SK-N-SH (cell line): ENCODE results near the gene CPNE8. TPM values are rescaled to one million over a fixed set of nuclear protein-coding genes. Genes with fewer than 3 reads are reported as not detected.
"Not testable (repeated sequence)": the region's sequence is repeated elsewhere in the genome, so short reads cannot be mapped to it uniquely, and the experiment has no call there.

Source experiments
- CTCF ChIA-PET: fragments of 300-600, 350-600 bp; formaldehyde crosslinking; extraction: SDS; loops from one replicate; lab custom pipeline; 2021; lab: Yijun Ruan, JAX
- POLR2A ChIA-PET: fragments of 350-600 bp; sonication (Branson Sonifier 250); formaldehyde crosslinking; extraction: SDS; loops from one replicate; lab custom pipeline; 2020; ENCODE audit warnings: antibody characterized with exemption, inconsistent platforms; lab: Yijun Ruan, JAX
- DNase-seq: peaks from one replicate; pipeline ENCODE4 v3.0.0; 2012
- H2AFZ ChIP-seq: fragments of 200-600 bp; sonication (generic); 2 replicates; pipeline ENCODE4 v1.8.1; 2016; ENCODE audit warnings: antibody characterized with exemption, mild to moderate bottlenecking, low read depth
- H3F3A ChIP-seq: fragments of 200-600 bp; sonication (generic); replicated peaks from 2 replicates; pipeline ENCODE3; 2016; ENCODE audit warnings: antibody characterized with exemption, mild to moderate bottlenecking; ENCODE audit not compliant: insufficient read depth
- H3K27ac ChIP-seq, 2 experiments: fragments of 200-500 bp in 1 of 2; fragments of 200-600 bp in 1 of 2; sonication (Bioruptor generic) in 1 of 2; sonication (generic), shearing (Covaris generic) in 1 of 2; 2 replicates each; pipeline versions ENCODE4 v1.5.1 to v1.6.1; 2014 to 2016; ENCODE audit warnings: low read depth in 2 of 2, inconsistent platforms in 1 of 2, low read length in 1 of 2, mild to moderate bottlenecking in 1 of 2, mixed read lengths in 1 of 2
- H3K27me3 ChIP-seq: fragments of 200-600 bp; sonication (generic), shearing (Covaris generic); 2 replicates; pipeline ENCODE4 v1.6.1; 2016; ENCODE audit warnings: mixed run types; ENCODE audit not compliant: insufficient read depth
- H3K36me3 ChIP-seq, 2 experiments: fragments of 200-500 bp in 1 of 2; fragments of 200-600 bp in 1 of 2; sonication (Bioruptor generic) in 1 of 2; sonication (generic) in 1 of 2; replicated peaks in 1 of 2; 2 replicates each; pipeline versions ENCODE3 to v1.5.1; 2014 to 2016; ENCODE audit warnings: low read length in 1 of 2, mild to moderate bottlenecking in 1 of 2; ENCODE audit not compliant: insufficient read depth in 2 of 2, control insufficient read depth in 1 of 2
- H3K4me1 ChIP-seq, 2 experiments: fragments of 200-500 bp in 1 of 2; fragments of 200-600 bp in 1 of 2; sonication (Bioruptor generic) in 1 of 2; sonication (generic), shearing (Covaris generic) in 1 of 2; 2 replicates each; pipeline versions ENCODE4 v1.5.1 to v1.6.1; 2014 to 2016; ENCODE audit warnings: low read depth in 1 of 2, low read length in 1 of 2, mixed run types in 1 of 2; ENCODE audit not compliant: insufficient read depth in 2 of 2, control insufficient read depth in 1 of 2
- H3K4me2 ChIP-seq: fragments of 200-600 bp; sonication (generic), shearing (Covaris generic); 2 replicates; pipeline ENCODE4 v1.6.1; 2017; ENCODE audit warnings: mixed run types
- H3K4me3 ChIP-seq, 2 experiments: fragments of 200-500 bp in 1 of 2; fragments of 200-600 bp in 1 of 2; sonication (Bioruptor generic) in 1 of 2; sonication (generic), shearing (Covaris generic) in 1 of 2; 2 replicates each; pipeline versions ENCODE4 v1.5.1 to v1.8.1; 2014 to 2016; ENCODE audit warnings: low read depth in 2 of 2, inconsistent platforms in 1 of 2, low read length in 1 of 2, mild to moderate bottlenecking in 1 of 2, mixed read lengths in 1 of 2, moderate library complexity in 1 of 2
- H3K79me2 ChIP-seq: fragments of 200-600 bp; sonication (generic); 2 replicates; pipeline ENCODE4 v1.8.1; 2017; ENCODE audit warnings: mild to moderate bottlenecking; ENCODE audit not compliant: insufficient read depth
- H3K9ac ChIP-seq: fragments of 200-600 bp; sonication (generic); 2 replicates; pipeline ENCODE4 v1.6.1; 2017; ENCODE audit warnings: mixed run types
- H3K9me2 ChIP-seq: fragments of 200-600 bp; sonication (generic); 2 replicates; pipeline ENCODE4 v1.6.1; 2017; ENCODE audit warnings: mixed run types
- H3K9me3 ChIP-seq: fragments of 200-600 bp; sonication (generic); 2 replicates; pipeline ENCODE4 v1.6.1; 2017; ENCODE audit warnings: mixed run types, mild to moderate bottlenecking, moderate library complexity
- H4K20me1 ChIP-seq: fragments of 200-600 bp; sonication (generic); 2 replicates; pipeline ENCODE4 v1.6.1; 2017; ENCODE audit warnings: mild to moderate bottlenecking, mixed run types; ENCODE audit not compliant: insufficient read depth
- FOXM1 ChIP-seq: IDR thresholded peaks from 2 replicates; pipeline ENCODE4 v1.4.0; 2012; ENCODE audit warnings: low read depth, mild to moderate bottlenecking
- MAX ChIP-seq: IDR thresholded peaks from 2 replicates; pipeline ENCODE4 v1.4.0; 2012; ENCODE audit warnings: low read depth
- MXI1 ChIP-seq: IDR thresholded peaks from 2 replicates; pipeline ENCODE4 v1.6.1; 2012; ENCODE audit warnings: mild to moderate bottlenecking, low read depth, low read length, improper control_type of control experiment
- PBX3 ChIP-seq: IDR thresholded peaks from 2 replicates; pipeline ENCODE4; 2012
- RAD21 ChIP-seq: IDR thresholded peaks from 2 replicates; pipeline ENCODE4 v1.6.1; 2012; ENCODE audit warnings: mild to moderate bottlenecking, low read length
- REST ChIP-seq: IDR thresholded peaks from 2 replicates; pipeline ENCODE4 v1.6.1; 2012; ENCODE audit warnings: mild to moderate bottlenecking, low read depth, low read length, moderate library complexity
- WGBS: methylation state at CpG from one replicate; pipeline ENCODE4 v1.1.6; 2017; ENCODE audit warnings: low lambda C conversion rate; 5-methylcytosine and 5-hydroxymethylcytosine counted together
- polyA plus RNA-seq, 3 experiments: library from polyadenylated mRNA; depleted of rRNA; stranded (reverse); fragments of >200 nt; gene quantifications; 2 replicates each; pipeline ENCODE4 v1.2.3, GENCODE V29; 2012

CPNE8 gene
- polyA plus RNA-seq, 1 of the 3 experiments (the other 2 are of a cell fraction) = not detected

GRCh38 chr12:38745601-38746000 lies 159.8 kb downstream of the CPNE8 start (continued):
- no peak for TF ChIP-seq MAX
- TF ChIP-seq PBX3 = no peak
- TF ChIP-seq MXI1 = no peak

GRCh38 chr12:38744041-38744440 lies 161.3 kb downstream of the CPNE8 start:
- no peaks in the 10 kb centered on the region for H3K79me2 ChIP-seq
- H2AFZ ChIP-seq = no peak overlapping the region
- no peak overlapping the region for H3K4me3 ChIP-seq
- no peak overlapping the region for H3K9ac ChIP-seq
- no peaks in the 10 kb centered on the region for H3K4me1 ChIP-seq
- no peaks in the 10 kb centered on the region for H3K36me3 ChIP-seq
- no peaks in the 10 kb centered on the region for H3K9me2 ChIP-seq
- H3F3A ChIP-seq = no peaks in the 10 kb centered on the region
- TF ChIP-seq RAD21 (no peak), FOXM1 (no peak), REST (no peak)
- WGBS = 25% methylated on average over 4 of the region's 4 CpGs
- no peak overlapping the region for H3K27ac ChIP-seq
- no peaks in the 10 kb centered on the region for H3K9me3 ChIP-seq
- no peaks in the 10 kb centered on the region for H3K27me3 ChIP-seq
- DNase-seq = no peak
- H4K20me1 ChIP-seq = no peaks in the 10 kb centered on the region
- POLR2A ChIA-PET = no interaction called here
- CTCF ChIA-PET = no interaction called here
- no peak overlapping the region for H3K4me2 ChIP-seq

GRCh38 chr12:38742496-38742895 lies 162.9 kb downstream of the CPNE8 start:
- H3K79me2 ChIP-seq, H2AFZ ChIP-seq, H4K20me1 ChIP-seq, H3K4me2 ChIP-seq, H3K4me1 ChIP-seq, H3K4me3 ChIP-seq, POLR2A ChIA-PET, DNase-seq, CTCF ChIA-PET, H3K27me3 ChIP-seq, H3K9me2 ChIP-seq, H3K9me3 ChIP-seq, H3K27ac ChIP-seq, H3F3A ChIP-seq, H3K9ac ChIP-seq, H3K36me3 ChIP-seq: not testable (repeated sequence)
- WGBS = 29% methylated on average over 1 of the region's 1 CpG
